ENCODE measurements around the gene ICOSLG.
"Not testable (repeated sequence)": the region's sequence is repeated elsewhere in the genome, so short reads cannot be mapped to it uniquely, and the experiment has no call there.

GRCh38 chr21:44218461-44218860 lies 22.3 kb downstream of the ICOSLG start:
- TF ChIP-seq CTCF, POLR2AphosphoS5, POLR2A, EP300 (IDR thresholded peaks at IDR 0.05): not testable (repeated sequence)
